SU-DHL-6 (cell line): ENCODE measurements around the gene TLCD3B.
A peak's percentile ranks its signal among the peaks of the same experiment; 100 is the strongest.

ENCODE experiments used
- H2AFZ ChIP-seq: fragments of 200-600 bp; sonication (generic); 2 replicates; pipeline ENCODE4 v1.6.1; 2014; ENCODE audit warnings: low read depth, mild to moderate bottlenecking, moderate library complexity, mixed read lengths, antibody characterized with exemption, low read length; ENCODE audit not compliant: severe bottlenecking
- H3F3A ChIP-seq: fragments of 200-600 bp; shearing (Covaris generic); 2 replicates; pipeline ENCODE4 v1.6.0; 2016; ENCODE audit warnings: antibody characterized with exemption, mild to moderate bottlenecking; ENCODE audit not compliant: insufficient read depth
- H3K27ac ChIP-seq: fragments of 200-600 bp; sonication (generic); 2 replicates; pipeline ENCODE4 v1.5.1; 2016; ENCODE audit warnings: low read depth, mild to moderate bottlenecking, low read length, moderate library complexity, mixed read lengths
- H3K27me3 ChIP-seq: fragments of 200-600 bp; sonication (generic), shearing (Covaris generic); 2 replicates; pipeline ENCODE4 v1.6.0; 2014; ENCODE audit warnings: mild to moderate bottlenecking, low read length
- H3K36me3 ChIP-seq: fragments of 200-600 bp; sonication (generic); 2 replicates; pipeline ENCODE4 v1.6.1; 2014; ENCODE audit warnings: mild to moderate bottlenecking, low read length, mixed read lengths
- H3K4me2 ChIP-seq: fragments of 300-600, 200-600 bp; shearing (Covaris generic), sonication (generic); 2 replicates; pipeline ENCODE4 v1.6.0; 2014; ENCODE audit warnings: low read length, low read depth, mild to moderate bottlenecking; ENCODE audit not compliant: poor library complexity, severe bottlenecking
- H3K4me3 ChIP-seq: fragments of 200-600 bp; sonication (generic); 2 replicates; pipeline ENCODE4 v1.5.1; 2014; ENCODE audit warnings: antibody characterized with exemption, low read length, mild to moderate bottlenecking, mixed read lengths; ENCODE audit not compliant: insufficient read depth, poor library complexity, severe bottlenecking
- H3K79me2 ChIP-seq: fragments of 200-600 bp; sonication (generic); 2 replicates; pipeline ENCODE4 v1.6.1; 2014; ENCODE audit warnings: mild to moderate bottlenecking, low read length, moderate library complexity; ENCODE audit not compliant: insufficient read depth
- H3K9ac ChIP-seq: fragments of 200-600 bp; sonication (generic); 2 replicates; pipeline ENCODE4 v1.7.0; 2014; ENCODE audit warnings: mild to moderate bottlenecking, low read length
- H3K9me2 ChIP-seq: fragments of 200-600 bp; sonication (generic); replicated peaks from 2 replicates; pipeline ENCODE4 v1.6.1; 2014; ENCODE audit warnings: low read length; ENCODE audit not compliant: insufficient read depth
- H3K9me3 ChIP-seq: fragments of 200-600 bp; sonication (generic); 2 replicates; pipeline ENCODE4 v1.6.1; 2014; ENCODE audit warnings: low read length, mixed read lengths; ENCODE audit not compliant: insufficient read depth
- H4K20me1 ChIP-seq: fragments of 200-600 bp; sonication (generic); 2 replicates; pipeline ENCODE4 v1.6.1; 2014; ENCODE audit warnings: low read depth, mild to moderate bottlenecking, antibody characterized with exemption, low read length, moderate library complexity, mixed read lengths
- EZH2phosphoT487 ChIP-seq: fragments of 200-600 bp; sonication (generic), shearing (Covaris generic); conservative IDR thresholded peaks from 2 replicates; pipeline ENCODE4 v1.6.1; 2018; ENCODE audit warnings: mild to moderate bottlenecking, antibody characterized with exemption, low read length, moderate library complexity, mixed read lengths
- TF ChIP-seq, protein P1 (sequence below): fragments of 200-600 bp; sonication (generic); IDR thresholded peaks from one replicate; pipeline ENCODE4 v1.5.1; 2017; ENCODE audit warnings: antibody characterized with exemption, mild to moderate bottlenecking, low read length, moderate library complexity; ENCODE audit not compliant: insufficient read depth, poor library complexity, severe bottlenecking

TLCD3B gene

DNA sequence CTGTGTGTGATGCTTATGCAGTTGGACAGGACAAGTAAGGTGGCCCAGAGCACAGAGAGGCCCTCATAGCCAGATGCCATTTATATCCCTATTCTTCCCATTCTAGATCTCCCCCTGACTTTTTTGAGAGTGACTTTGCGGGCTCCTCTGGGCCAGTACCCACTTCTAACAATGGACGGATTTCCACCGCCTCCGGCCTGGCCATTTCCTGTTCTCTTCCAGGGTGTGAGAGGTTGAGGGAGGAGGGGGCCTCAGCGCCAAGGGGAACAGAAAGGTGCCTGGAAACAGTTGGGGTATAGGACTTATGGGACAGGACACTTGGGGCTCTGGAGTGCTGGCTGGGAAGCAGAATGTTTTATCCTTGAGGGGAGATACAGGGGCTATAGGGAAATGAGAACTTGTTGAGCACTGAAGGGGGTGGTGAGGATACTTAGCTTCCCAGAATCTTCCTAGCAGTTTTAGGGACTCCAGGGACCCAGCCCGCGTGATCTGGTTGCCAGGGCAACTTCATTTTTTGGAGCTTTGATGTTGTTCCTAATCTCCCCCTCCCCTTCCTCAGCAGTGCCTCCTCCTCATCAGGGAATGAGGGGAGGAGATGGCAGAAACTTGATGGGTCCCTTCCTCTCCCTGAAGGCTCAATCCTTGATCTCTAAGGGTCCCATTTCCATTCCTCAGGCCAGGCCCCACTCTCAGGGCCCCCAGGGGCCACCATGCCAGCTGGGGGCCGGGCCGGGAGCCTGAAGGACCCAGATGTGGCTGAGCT, 53.8 kb downstream of the TLCD3B start:
- Histone ChIP-seq H3K36me3 (0 out of 2 replicates have a peak, but pooled peaks cover 4% of the 10 kb centered on the region), H3K9ac (no peak overlapping the region), H3K4me2 (no peak overlapping the region), H3K9me2 (no peaks in the 10 kb centered on the region), H3K27me3 (no peaks in the 10 kb centered on the region), H4K20me1 (no peaks in the 10 kb centered on the region), H3K9me3 (no peaks in the 10 kb centered on the region), H3K4me3 (no peak overlapping the region), H3K27ac (no peak overlapping the region), H3K79me2 (peaks cover 37% of the 10 kb centered on the region), H2AFZ (no peak overlapping the region), H3F3A (peaks cover 9% of the 10 kb centered on the region)
- TF ChIP-seq, protein P1, sequence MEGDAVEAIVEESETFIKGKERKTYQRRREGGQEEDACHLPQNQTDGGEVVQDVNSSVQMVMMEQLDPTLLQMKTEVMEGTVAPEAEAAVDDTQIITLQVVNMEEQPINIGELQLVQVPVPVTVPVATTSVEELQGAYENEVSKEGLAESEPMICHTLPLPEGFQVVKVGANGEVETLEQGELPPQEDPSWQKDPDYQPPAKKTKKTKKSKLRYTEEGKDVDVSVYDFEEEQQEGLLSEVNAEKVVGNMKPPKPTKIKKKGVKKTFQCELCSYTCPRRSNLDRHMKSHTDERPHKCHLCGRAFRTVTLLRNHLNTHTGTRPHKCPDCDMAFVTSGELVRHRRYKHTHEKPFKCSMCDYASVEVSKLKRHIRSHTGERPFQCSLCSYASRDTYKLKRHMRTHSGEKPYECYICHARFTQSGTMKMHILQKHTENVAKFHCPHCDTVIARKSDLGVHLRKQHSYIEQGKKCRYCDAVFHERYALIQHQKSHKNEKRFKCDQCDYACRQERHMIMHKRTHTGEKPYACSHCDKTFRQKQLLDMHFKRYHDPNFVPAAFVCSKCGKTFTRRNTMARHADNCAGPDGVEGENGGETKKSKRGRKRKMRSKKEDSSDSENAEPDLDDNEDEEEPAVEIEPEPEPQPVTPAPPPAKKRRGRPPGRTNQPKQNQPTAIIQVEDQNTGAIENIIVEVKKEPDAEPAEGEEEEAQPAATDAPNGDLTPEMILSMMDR: no peak
- no peak for TF ChIP-seq EZH2phosphoT487

DNA sequence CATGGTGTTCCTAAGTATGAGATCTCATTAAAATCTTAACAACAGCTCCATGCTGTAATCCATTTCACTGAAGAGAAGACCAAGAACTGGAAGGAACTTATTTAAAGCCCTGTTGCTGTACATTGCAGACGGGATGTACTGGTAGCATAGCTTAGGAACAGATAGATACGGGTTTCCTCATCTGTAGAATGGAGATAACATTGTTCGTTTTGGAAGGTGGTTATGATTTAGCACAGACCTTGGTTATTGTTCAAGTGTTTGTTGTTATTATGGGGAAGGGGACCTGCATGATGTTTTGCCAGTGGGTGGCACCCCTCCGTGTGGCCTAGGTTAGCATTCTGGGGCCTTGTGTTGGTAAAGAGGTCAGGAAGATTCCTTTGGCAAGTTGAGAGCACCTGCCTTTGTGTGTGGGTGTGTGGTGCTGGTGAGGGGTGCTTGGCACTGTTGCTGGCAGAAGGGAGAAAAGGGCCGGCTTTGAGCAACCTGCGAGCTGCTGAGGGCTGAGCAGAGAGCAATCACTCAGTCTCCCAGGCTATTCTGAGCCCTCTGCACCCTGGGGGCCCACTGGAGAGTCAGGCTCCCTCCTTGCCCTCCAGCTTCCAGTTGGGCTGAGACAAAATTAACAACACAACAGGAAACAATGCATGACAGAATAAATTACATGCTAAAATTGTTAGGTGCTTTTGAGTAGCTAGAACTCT, 55.1 kb downstream of the TLCD3B start:
- no peak overlapping the region for H2AFZ ChIP-seq

DNA sequence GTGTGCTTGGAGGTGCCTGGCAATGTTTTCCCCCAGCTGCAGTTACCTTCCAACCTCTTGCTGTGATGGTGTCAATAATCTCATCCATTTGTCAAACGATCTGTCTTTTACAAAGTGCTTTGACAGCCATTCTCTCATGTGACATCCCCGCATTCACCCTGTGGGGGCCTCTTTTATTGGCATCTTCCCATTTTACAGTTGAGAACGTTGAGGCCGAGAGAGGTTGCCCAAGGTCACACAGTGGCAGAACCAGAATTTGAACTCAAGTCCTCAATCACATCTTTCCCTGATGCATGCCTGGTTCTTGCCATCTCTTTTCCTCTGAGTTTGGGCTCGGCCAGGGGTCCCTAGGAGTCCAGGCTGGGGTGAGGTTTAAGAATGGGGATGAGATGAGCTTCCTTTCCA, 55.9 kb downstream of the TLCD3B start:
- Histone ChIP-seq H3K4me3 (peak overlapping the region; percentile 82), H2AFZ (no peak overlapping the region), H3K9ac (peak overlapping the region; percentile 97), H3K9me2 (no peaks in the 10 kb centered on the region), H3K9me3 (no peaks in the 10 kb centered on the region), H3K79me2 (peaks cover 37% of the 10 kb centered on the region), H3K27me3 (no peaks in the 10 kb centered on the region), H4K20me1 (no peaks in the 10 kb centered on the region), H3K27ac (peak overlapping the region; percentile 8), H3F3A (peaks cover 16% of the 10 kb centered on the region), H3K4me2 (peak overlapping the region; percentile 78), H3K36me3 (0 out of 2 replicates have a peak, but pooled peaks cover 4% of the 10 kb centered on the region)
- TF ChIP-seq EZH2phosphoT487: no peak
- TF ChIP-seq, protein P1: no peak

More for the DNA sequence above, 55.1 kb downstream of the TLCD3B start:
- Histone ChIP-seq H3K4me3 (peak overlapping the region; percentile 82), H3K27me3 (no peaks in the 10 kb centered on the region), H3K36me3 (0 out of 2 replicates have a peak, but pooled peaks cover 4% of the 10 kb centered on the region), H3K9me3 (no peaks in the 10 kb centered on the region), H3K9ac (peak overlapping the region; percentile 97), H3K27ac (peak overlapping the region; percentile 8; the same call in 1 of the 2 replicates), H3K9me2 (no peaks in the 10 kb centered on the region), H3F3A (peaks cover 16% of the 10 kb centered on the region), H3K79me2 (peaks cover 37% of the 10 kb centered on the region), H4K20me1 (no peaks in the 10 kb centered on the region), H3K4me2 (peak overlapping the region; percentile 78)
- TF ChIP-seq, protein P1: no peak
- TF ChIP-seq EZH2phosphoT487: no peak
